ENCODE data around the gene BICD1. TPM values are rescaled to one million over a fixed set of nuclear protein-coding genes. Genes with fewer than 3 reads are reported as not detected.

The BICD1 gene
- total RNA-seq, 1 donor from 2014 or later: 6.1 TPM

DNA sequence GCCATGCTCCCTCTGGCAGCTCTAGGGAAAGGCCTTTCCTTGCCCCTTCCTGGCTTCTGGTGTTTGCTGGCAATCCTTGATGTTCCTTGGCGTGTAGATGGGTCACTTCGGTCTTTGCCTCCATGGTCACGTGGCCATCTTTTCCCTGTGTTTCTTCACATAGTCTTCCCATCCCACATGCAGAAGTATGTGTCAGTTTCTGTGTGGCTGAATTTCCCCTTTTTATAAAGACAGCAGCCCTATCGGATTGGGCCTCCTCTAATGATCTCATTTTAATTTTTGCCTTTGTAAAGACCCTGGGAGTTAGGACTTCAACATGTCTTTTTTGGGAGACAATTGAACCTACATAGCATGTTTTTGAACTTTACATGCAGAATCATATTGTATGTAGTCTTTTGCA lies 185.5 kb downstream of the BICD1 start:
- FAIRE-seq (no peak), DNase-seq (ENCODE audit: low read depth) (no peak)
- H3K4me3 ChIP-seq (ENCODE audit: low read depth, low read length): no peak overlapping the region
- no peaks in the 10 kb centered on the region for H3K27me3 ChIP-seq (ENCODE audit: control insufficient read depth, insufficient read depth, low read length)
- TF ChIP-seq, protein P1, sequence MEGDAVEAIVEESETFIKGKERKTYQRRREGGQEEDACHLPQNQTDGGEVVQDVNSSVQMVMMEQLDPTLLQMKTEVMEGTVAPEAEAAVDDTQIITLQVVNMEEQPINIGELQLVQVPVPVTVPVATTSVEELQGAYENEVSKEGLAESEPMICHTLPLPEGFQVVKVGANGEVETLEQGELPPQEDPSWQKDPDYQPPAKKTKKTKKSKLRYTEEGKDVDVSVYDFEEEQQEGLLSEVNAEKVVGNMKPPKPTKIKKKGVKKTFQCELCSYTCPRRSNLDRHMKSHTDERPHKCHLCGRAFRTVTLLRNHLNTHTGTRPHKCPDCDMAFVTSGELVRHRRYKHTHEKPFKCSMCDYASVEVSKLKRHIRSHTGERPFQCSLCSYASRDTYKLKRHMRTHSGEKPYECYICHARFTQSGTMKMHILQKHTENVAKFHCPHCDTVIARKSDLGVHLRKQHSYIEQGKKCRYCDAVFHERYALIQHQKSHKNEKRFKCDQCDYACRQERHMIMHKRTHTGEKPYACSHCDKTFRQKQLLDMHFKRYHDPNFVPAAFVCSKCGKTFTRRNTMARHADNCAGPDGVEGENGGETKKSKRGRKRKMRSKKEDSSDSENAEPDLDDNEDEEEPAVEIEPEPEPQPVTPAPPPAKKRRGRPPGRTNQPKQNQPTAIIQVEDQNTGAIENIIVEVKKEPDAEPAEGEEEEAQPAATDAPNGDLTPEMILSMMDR (IDR thresholded peaks at IDR 0.05; ENCODE audit: insufficient read depth, low read length, severe bottlenecking): no peak
- H3K36me3 ChIP-seq (ENCODE audit: control insufficient read depth, insufficient read depth, low read length): no peaks in the 10 kb centered on the region

DNA sequence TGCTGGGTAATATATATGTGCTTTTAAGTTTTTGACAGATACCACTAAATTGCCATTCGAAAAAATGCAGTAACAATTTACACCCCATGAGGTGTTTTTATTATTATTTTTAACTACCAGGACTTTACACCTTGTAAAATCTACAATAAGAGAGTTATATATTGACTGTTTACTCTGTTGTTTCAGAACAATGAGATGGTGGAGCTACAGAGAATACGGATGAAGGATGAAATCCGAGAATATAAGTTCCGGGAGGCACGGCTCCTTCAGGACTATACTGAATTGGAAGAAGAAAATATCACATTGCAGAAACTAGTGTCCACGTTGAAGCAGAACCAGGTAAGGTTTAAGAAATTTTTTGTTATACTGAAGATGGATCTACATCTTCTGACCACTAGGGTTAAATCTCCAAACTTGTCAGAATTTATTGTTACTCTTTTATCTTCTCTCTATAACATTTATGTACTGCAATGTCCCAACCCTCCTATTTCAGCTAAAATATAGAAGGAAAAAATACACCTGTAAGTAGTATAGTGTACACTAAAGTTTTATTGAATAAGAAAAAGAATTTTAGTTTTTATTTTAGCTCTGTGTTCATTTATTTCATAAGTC lies 187.3 kb downstream of the BICD1 start:
- no peaks in the 10 kb centered on the region for H3K36me3 ChIP-seq (ENCODE audit: control insufficient read depth, insufficient read depth, low read length)
- no peak for DNase-seq (ENCODE audit: low read depth)
- no peak for FAIRE-seq
- TF ChIP-seq, protein P1 (IDR thresholded peaks at IDR 0.05; ENCODE audit: insufficient read depth, low read length, severe bottlenecking): no peak
- no peaks in the 10 kb centered on the region for H3K27me3 ChIP-seq (ENCODE audit: control insufficient read depth, insufficient read depth, low read length)
- H3K4me3 ChIP-seq (ENCODE audit: low read depth, low read length): no peak overlapping the region

DNA sequence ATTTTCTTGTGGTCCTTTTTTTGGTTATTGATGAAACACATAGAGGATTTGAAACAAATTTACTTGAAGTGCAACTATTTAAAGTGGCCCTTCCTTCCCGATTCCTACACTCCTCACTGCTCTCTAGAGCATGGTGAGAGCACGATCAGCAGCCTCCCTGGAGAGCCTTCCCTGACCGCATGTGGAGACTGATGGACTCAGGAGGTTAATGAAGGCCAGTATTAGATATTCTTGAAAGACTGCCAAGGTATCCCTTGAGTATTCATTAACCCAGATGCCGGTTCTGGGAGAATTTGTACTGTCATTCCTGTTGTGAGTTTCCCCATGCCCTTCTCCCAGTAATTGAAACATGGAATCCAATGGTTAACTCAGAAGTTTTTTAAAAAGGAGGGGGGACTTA lies 189.9 kb downstream of the BICD1 start:
- TF ChIP-seq, protein P1 (IDR thresholded peaks at IDR 0.05; ENCODE audit: insufficient read depth, low read length, severe bottlenecking): no peak
- Histone ChIP-seq H3K27me3 (ENCODE audit: control insufficient read depth, insufficient read depth, low read length) (no peaks in the 10 kb centered on the region), H3K36me3 (ENCODE audit: control insufficient read depth, insufficient read depth, low read length) (no peaks in the 10 kb centered on the region), H3K4me3 (ENCODE audit: low read depth, low read length) (no peak overlapping the region)
- FAIRE-seq (no peak), DNase-seq (ENCODE audit: low read depth) (no peak)

DNA sequence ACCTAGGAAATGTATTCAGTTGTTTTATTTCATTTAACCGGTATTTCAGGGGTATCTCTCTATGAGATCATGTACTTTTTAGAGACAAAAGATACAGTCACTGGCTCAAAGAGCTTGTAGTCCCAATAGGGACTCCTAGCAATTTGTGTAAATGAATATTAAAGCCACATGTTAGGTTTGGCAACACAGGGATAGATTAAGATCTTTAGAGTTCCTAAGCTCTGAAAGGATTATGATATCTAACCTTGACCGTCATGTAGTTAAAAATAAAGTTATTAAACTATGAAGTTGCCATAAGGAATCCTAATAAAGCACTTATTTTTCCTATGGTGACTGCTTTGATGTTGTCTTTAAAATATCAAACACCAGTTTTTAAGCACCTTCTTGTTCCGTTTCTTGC lies 192.3 kb downstream of the BICD1 start:
- no peak overlapping the region for H3K4me3 ChIP-seq (ENCODE audit: low read depth, low read length)
- FAIRE-seq (no peak), DNase-seq (ENCODE audit: low read depth) (no peak)
- TF ChIP-seq, protein P1 (IDR thresholded peaks at IDR 0.05; ENCODE audit: insufficient read depth, low read length, severe bottlenecking): no peak
- H3K36me3 ChIP-seq (ENCODE audit: control insufficient read depth, insufficient read depth, low read length): no peaks in the 10 kb centered on the region
- no peaks in the 10 kb centered on the region for H3K27me3 ChIP-seq (ENCODE audit: control insufficient read depth, insufficient read depth, low read length)

DNA sequence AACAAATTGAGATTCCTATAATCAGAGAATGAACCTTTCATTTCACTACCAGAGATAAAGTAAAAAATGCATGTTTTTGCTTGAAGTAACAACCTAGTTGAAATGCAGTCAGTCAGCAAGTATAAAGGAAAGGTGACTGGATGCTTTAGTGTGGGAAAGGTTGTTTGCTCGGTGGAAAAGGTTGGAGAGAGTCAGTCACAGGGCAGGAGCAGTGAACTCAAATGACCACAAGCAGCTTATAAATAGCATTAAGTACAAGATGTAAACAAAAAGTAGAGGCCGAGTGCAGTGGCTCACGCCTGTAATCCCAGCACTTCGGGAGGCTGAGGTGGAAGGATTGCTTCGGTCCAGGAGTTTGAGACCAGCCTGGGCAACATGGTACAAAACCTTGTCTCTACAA lies 194.6 kb downstream of the BICD1 start:
- DNase-seq (ENCODE audit: low read depth) (no peak), FAIRE-seq (no peak)
- no peaks in the 10 kb centered on the region for H3K36me3 ChIP-seq (ENCODE audit: control insufficient read depth, insufficient read depth, low read length)
- no peak overlapping the region for H3K4me3 ChIP-seq (ENCODE audit: low read depth, low read length)
- TF ChIP-seq, protein P1 (IDR thresholded peaks at IDR 0.05; ENCODE audit: insufficient read depth, low read length, severe bottlenecking): no peak
- no peaks in the 10 kb centered on the region for H3K27me3 ChIP-seq (ENCODE audit: control insufficient read depth, insufficient read depth, low read length)
